CD14-positive monocyte (primary cell): Measurements from ENCODE around the gene SLX9. TPM values are rescaled to one million over a fixed set of nuclear protein-coding genes. Genes with fewer than 3 reads are reported as not detected.

ENCODE experiments used
- DNase-seq, 3 donors: peaks; one replicate each; pipeline ENCODE4 v3.0.0-alpha.2; 2011 to 2022
- H2AFZ ChIP-seq: 2 replicates; pipeline ENCODE4 v1.6.0; 2012; ENCODE audit warnings: mild to moderate bottlenecking, low read depth, low read length, inconsistent platforms; ENCODE audit not compliant: insufficient read depth, poor library complexity, severe bottlenecking
- H3K27ac ChIP-seq, 2 donors: 1 replicate in 1 of 2; 2 replicates in 1 of 2; pipeline ENCODE4 v1.5.1; 2012 to 2013; ENCODE audit warnings: low read length in 2 of 2, control low read depth in 1 of 2, inconsistent platforms in 1 of 2, low read depth in 1 of 2, mild to moderate bottlenecking in 1 of 2
- H3K27me3 ChIP-seq, 2 donors: one replicate each; pipeline versions ENCODE4 v1.6.0 to v1.6.1; 2011 to 2013; ENCODE audit warnings: low read length in 2 of 2; ENCODE audit not compliant: control insufficient read depth in 2 of 2, insufficient read depth in 2 of 2
- H3K36me3 ChIP-seq, 2 donors: replicated peaks in 1 of 2; 1 replicate in 1 of 2; 2 replicates in 1 of 2; pipeline versions ENCODE4 v1.5.1 to v1.6.1; 2012 to 2013; ENCODE audit warnings: low read length in 2 of 2, control low read depth in 1 of 2, inconsistent platforms in 1 of 2, mild to moderate bottlenecking in 1 of 2; ENCODE audit not compliant: insufficient read depth in 2 of 2, control insufficient read depth in 1 of 2
- H3K4me1 ChIP-seq, 2 donors: 1 replicate in 1 of 2; 2 replicates in 1 of 2; pipeline versions ENCODE4 v1.5.1 to v1.6.1; 2012 to 2013; ENCODE audit warnings: low read length in 2 of 2, control low read depth in 1 of 2, inconsistent platforms in 1 of 2, mild to moderate bottlenecking in 1 of 2, moderate library complexity in 1 of 2; ENCODE audit not compliant: insufficient read depth in 2 of 2, control insufficient read depth in 1 of 2
- H3K4me2 ChIP-seq: replicated peaks from 2 replicates; pipeline ENCODE3; 2012; ENCODE audit warnings: low read length, moderate library complexity, mild to moderate bottlenecking; ENCODE audit not compliant: poor library complexity, severe bottlenecking; ENCODE audit errors: extremely low read depth
- H3K4me3 ChIP-seq, 3 experiments: fragments of 200-600 bp in 1 of 3; sonication (generic) in 1 of 3; replicated peaks in 1 of 3; 1 replicate in 2 of 3; 2 replicates in 1 of 3; pipeline ENCODE4 v1.5.1; 2011 to 2013; ENCODE audit warnings: low read length in 3 of 3, mild to moderate bottlenecking in 3 of 3, control low read depth in 2 of 3, low read depth in 2 of 3, inconsistent platforms in 1 of 3, moderate library complexity in 1 of 3
- H3K79me2 ChIP-seq: 2 replicates; pipeline ENCODE4 v1.6.0; 2012; ENCODE audit warnings: mild to moderate bottlenecking, control low read depth, inconsistent platforms, low read length, moderate library complexity; ENCODE audit not compliant: insufficient read depth
- H3K9ac ChIP-seq: 2 replicates; pipeline ENCODE4 v1.6.0; 2017; ENCODE audit warnings: low read length, mild to moderate bottlenecking; ENCODE audit not compliant: insufficient read depth, poor library complexity, severe bottlenecking
- H3K9me3 ChIP-seq, 2 donors: replicated peaks in 1 of 2; 1 replicate in 1 of 2; 2 replicates in 1 of 2; pipeline versions ENCODE4 v1.5.1 to v1.6.1; 2012 to 2013; ENCODE audit warnings: low read length in 2 of 2, control low read depth in 1 of 2; ENCODE audit not compliant: control insufficient read depth in 1 of 2, insufficient read depth in 1 of 2
- H4K20me1 ChIP-seq: 2 replicates; pipeline ENCODE4 v1.6.0; 2012; ENCODE audit warnings: mild to moderate bottlenecking, low read length, control low read depth, moderate library complexity; ENCODE audit not compliant: insufficient read depth
- H3K27ac Mint-ChIP-seq, 7 donors: one replicate each; pipeline ENCODE4 v1.8.0; 2020; ENCODE audit warnings: mild to moderate bottlenecking in 7 of 7, mixed read lengths in 7 of 7, moderate library complexity in 6 of 7, inconsistent platforms in 2 of 7
- H3K27me3 Mint-ChIP-seq, 3 donors: one replicate each; pipeline ENCODE4 v1.8.0; 2021 to 2022; ENCODE audit warnings: low read depth in 3 of 3, mild to moderate bottlenecking in 3 of 3, mixed read lengths in 3 of 3, moderate library complexity in 3 of 3, inconsistent platforms in 1 of 3
- H3K36me3 Mint-ChIP-seq, 2 donors: one replicate each; pipeline ENCODE4 v1.8.0; 2020; ENCODE audit warnings: mixed read lengths in 2 of 2, inconsistent platforms in 1 of 2, mild to moderate bottlenecking in 1 of 2
- H3K4me1 Mint-ChIP-seq: one replicate; pipeline ENCODE4 v1.8.0; 2020; ENCODE audit warnings: mild to moderate bottlenecking, mixed read lengths
- H3K4me3 Mint-ChIP-seq, 2 donors: one replicate each; pipeline ENCODE4 v1.8.0; 2020; ENCODE audit warnings: mild to moderate bottlenecking in 2 of 2, mixed read lengths in 2 of 2, moderate library complexity in 1 of 2
- H3K9me3 Mint-ChIP-seq, 7 donors: one replicate each; pipeline ENCODE4 v1.8.0; 2020 to 2022; ENCODE audit warnings: mixed read lengths in 7 of 7, mild to moderate bottlenecking in 6 of 7, moderate library complexity in 6 of 7, inconsistent platforms in 2 of 7
- CTCF ChIP-seq: fragments of 200-600 bp; IDR thresholded peaks from one replicate; pipeline ENCODE4 v1.8.0; 2022; ENCODE audit warnings: antibody characterized with exemption, mild to moderate bottlenecking
- WGBS: methylation state at CpG from one replicate; pipeline ENCODE4 v1.1.5; 2013; ENCODE audit warnings: missing lambda C conversion rate; ENCODE audit not compliant: insufficient coverage; 5-methylcytosine and 5-hydroxymethylcytosine counted together
- intact Hi-C, 2 donors: fragments of 100-400 bp; cut with micrococcal nuclease; formaldehyde crosslinking; loops; one replicate each; pipeline versions ENCODE4 v1.15.0 to v1.15.1; 2023
- polyA plus RNA-seq, 3 donors: library from polyadenylated mRNA; depleted of rRNA in 1 of 3; unstranded in 2 of 3; stranded (reverse) in 1 of 3; fragments of 300-500 nt in 2 of 3; fragments of >200 nt in 1 of 3; fragmentation: Illumina TruSeq in 2 of 3; gene quantifications; 1 replicate in 2 of 3; 2 replicates in 1 of 3; pipeline ENCODE4 v1.2.3, GENCODE V29; 2012 to 2021

The SLX9 gene
- polyA plus RNA-seq, 3 donors = 7.5 to 9.0 (median 9.0) TPM

- H3K9me3 Mint-ChIP-seq = peaks cover 3 to 21% (median 15%) of the 10 kb centered on the region in 7 donors
- H3K36me3 Mint-ChIP-seq = peaks cover 0 to 6% of the 10 kb centered on the region in 2 donors
- H4K20me1 ChIP-seq = no peaks in the 10 kb centered on the region
- H3K4me2 ChIP-seq = no peak overlapping the region
- peaks cover 5% of the 10 kb centered on the region for H3K4me1 Mint-ChIP-seq
- H3K4me1 ChIP-seq = peaks cover 0 to 6% of the 10 kb centered on the region in 2 donors
- intact Hi-C loops = no loop called here
- H3K27ac Mint-ChIP-seq = peak overlapping the region in 1 of 7 donors; percentile 14
- no peak for TF ChIP-seq CTCF
- H3K27me3 Mint-ChIP-seq = peaks cover 41 to 64% (median 52%) of the 10 kb centered on the region in 3 donors
- no peak overlapping the region for H3K27ac ChIP-seq
- WGBS = 96% methylated on average over 18 of the region's 19 CpGs
- H3K4me3 Mint-ChIP-seq = peak overlapping the region in 1 of 2 donors; percentile 29
- no peak for DNase-seq
- no peak overlapping the region for H3K9ac ChIP-seq
- H3K79me2 ChIP-seq = no peaks in the 10 kb centered on the region
- no peak overlapping the region for H3K4me3 ChIP-seq
- peaks cover 17 to 45% of the 10 kb centered on the region in 2 donors for H3K27me3 ChIP-seq
- peaks cover 0 to 8% of the 10 kb centered on the region in 2 donors for H3K9me3 ChIP-seq
- H3K36me3 ChIP-seq = no peaks in the 10 kb centered on the region
- no peak overlapping the region for H2AFZ ChIP-seq
These were observed 80.2 kb downstream of the SLX9 start for GRCh38 chr21:45019887-45020537.

- Mint-ChIP-seq H3K4me1 (peaks cover 5% of the 10 kb centered on the region), H3K27ac (peak overlapping the region in 1 of 7 donors; percentile 14), H3K27me3 (peaks cover 41 to 56% (median 47%) of the 10 kb centered on the region in 3 donors), H3K9me3 (peaks cover 3 to 21% (median 15%) of the 10 kb centered on the region in 7 donors), H3K4me3 (peak overlapping the region in 1 of 2 donors; percentile 29), H3K36me3 (peaks cover 0 to 6% of the 10 kb centered on the region in 2 donors)
- Histone ChIP-seq H3K4me3 (no peak overlapping the region), H3K4me2 (no peak overlapping the region), H3K9ac (no peak overlapping the region), H3K27me3 (peaks cover 17 to 40% of the 10 kb centered on the region in 2 donors), H2AFZ (no peak overlapping the region), H3K79me2 (no peaks in the 10 kb centered on the region), H4K20me1 (no peaks in the 10 kb centered on the region), H3K27ac (no peak overlapping the region), H3K9me3 (peaks cover 0 to 8% of the 10 kb centered on the region in 2 donors), H3K4me1 (peaks cover 0 to 6% of the 10 kb centered on the region in 2 donors), H3K36me3 (no peaks in the 10 kb centered on the region)
- DNase-seq = no peak
- intact Hi-C loops = no loop called here
- 86% methylated on average over 22 of the region's 28 CpGs for WGBS
- TF ChIP-seq CTCF = no peak
These were observed 81.0 kb downstream of the SLX9 start for GRCh38 chr21:45020629-45021427.
